Suprapubic skin (tissue), 3 donors: ENCODE measurements around the gene SMC6.

Experiments used
- EP300 ChIP-seq: sonication (generic); formaldehyde crosslinking; IDR thresholded peaks from one replicate; pipeline ENCODE4 v1.6.1; 2017; ENCODE audit warnings: antibody characterized with exemption
- POLR2A ChIP-seq, 2 donors: fragments of 450-650 bp; IDR thresholded peaks; one replicate each; pipeline ENCODE4 v1.6.1; 2017; ENCODE audit warnings: antibody characterized with exemption in 2 of 2, mild to moderate bottlenecking in 2 of 2, moderate library complexity in 2 of 2
- TF ChIP-seq, protein P1 (sequence below), 2 donors: fragments of 200-600 bp in 1 of 2; fragments of 450-650 bp in 1 of 2; sonication (generic) in 1 of 2; IDR thresholded peaks; one replicate each; pipeline ENCODE4 v1.5.1; 2016 to 2019; ENCODE audit warnings: antibody characterized with exemption in 2 of 2, mild to moderate bottlenecking in 1 of 2, moderate library complexity in 1 of 2

GRCh38 chr2:17648581-17648980, 105.0 kb downstream of the SMC6 start:
- TF ChIP-seq, protein P1, sequence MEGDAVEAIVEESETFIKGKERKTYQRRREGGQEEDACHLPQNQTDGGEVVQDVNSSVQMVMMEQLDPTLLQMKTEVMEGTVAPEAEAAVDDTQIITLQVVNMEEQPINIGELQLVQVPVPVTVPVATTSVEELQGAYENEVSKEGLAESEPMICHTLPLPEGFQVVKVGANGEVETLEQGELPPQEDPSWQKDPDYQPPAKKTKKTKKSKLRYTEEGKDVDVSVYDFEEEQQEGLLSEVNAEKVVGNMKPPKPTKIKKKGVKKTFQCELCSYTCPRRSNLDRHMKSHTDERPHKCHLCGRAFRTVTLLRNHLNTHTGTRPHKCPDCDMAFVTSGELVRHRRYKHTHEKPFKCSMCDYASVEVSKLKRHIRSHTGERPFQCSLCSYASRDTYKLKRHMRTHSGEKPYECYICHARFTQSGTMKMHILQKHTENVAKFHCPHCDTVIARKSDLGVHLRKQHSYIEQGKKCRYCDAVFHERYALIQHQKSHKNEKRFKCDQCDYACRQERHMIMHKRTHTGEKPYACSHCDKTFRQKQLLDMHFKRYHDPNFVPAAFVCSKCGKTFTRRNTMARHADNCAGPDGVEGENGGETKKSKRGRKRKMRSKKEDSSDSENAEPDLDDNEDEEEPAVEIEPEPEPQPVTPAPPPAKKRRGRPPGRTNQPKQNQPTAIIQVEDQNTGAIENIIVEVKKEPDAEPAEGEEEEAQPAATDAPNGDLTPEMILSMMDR (IDR thresholded peaks at IDR 0.05) = no peak
- no peak for TF ChIP-seq POLR2A (IDR thresholded peaks at IDR 0.05)
- no peak for TF ChIP-seq EP300
